GM19238 (cell line): ENCODE data around the gene MID1.

Experiments used
- DNase-seq: peaks from one replicate; pipeline ENCODE4 v3.0.0; 2011; ENCODE audit warnings: low spot score; ENCODE audit not compliant: insufficient read length

MID1 gene

DNA sequence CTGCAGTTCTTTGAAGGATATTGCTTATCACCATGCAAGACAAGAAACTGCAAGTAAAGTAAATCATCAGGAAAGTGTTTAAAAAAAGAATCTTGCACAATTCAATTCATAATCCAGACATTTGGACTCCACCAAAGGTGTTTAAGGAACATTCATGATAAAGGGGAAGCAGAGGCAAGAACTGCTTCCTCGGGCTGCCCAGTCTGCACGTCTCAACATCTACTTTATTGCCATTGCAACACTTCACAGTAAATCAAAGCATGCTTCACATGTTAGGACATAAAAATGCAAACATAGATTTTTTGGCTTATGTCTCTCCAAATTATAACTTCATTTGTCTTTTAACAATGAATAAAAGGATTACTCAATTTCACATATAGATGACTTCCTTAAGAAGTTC lies 42.5 kb downstream of the MID1 start:
- no peak for DNase-seq

DNA sequence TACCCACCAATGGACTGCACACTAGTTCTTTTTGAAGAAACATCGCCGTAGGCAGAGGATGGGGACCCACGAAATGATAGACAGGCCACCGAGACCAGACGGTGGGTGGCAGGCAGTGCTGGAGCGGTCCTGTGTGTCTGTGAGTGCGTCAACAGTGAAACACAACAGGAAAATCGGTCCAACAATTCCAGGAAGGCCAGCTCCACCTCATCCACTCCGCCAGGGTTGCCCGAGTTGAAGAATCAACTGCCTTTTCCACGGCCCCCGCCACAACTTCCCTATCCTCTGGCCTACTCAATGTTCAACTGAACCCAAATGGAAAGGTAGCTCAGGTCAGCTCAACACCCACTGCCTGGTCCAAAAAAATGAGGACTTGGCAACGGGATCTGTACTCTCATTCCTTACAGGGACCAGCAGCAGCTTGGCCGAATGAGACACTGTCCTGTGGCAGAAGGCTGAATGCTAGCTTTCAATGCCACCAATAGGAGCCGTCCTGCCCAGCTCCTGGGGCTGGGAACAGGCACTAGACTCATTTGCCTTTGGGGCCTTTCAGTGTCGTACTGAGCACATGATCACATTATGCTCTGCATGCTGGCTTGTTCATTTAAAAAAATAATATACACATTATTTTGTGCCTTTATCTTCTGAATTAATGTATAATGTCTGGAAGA lies 43.5 kb downstream of the MID1 start:
- DNase-seq = no peak

DNA sequence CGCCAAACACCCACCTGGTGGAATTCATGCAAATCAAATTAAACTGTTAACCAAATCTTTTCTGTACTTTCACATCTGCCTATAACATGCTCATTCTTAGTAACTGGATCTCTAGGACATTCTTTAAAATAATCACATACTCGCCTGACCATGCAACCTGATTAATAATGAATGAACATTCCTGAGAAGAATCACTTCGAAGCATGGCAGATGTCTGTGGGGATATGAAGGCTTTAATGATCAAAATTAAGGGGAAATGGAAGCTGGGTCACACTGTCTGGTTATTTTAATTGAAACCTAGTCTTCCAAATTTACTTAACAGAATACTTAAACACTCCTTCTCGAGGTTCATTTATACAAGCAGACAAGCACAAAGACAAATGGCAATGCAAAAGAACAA lies 44.2 kb downstream of the MID1 start:
- no peak for DNase-seq

DNA sequence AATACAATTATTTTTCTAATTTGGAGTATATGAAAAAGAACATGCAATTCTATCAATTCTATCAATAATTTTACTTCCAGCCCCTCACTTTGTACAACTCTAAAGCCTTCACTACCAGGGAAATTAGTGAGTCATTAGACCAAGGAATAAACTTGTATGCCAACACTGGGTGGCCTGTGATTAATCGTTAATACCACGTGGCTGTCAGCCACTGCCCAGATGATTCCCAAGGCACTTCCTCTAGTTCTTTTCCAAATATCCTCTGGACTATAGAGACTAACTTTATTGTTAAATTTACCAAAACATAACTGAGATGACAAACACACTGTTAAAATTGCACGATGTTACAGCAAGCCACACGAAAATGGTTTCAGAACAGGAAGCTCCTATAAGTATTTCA lies 45.7 kb downstream of the MID1 start:
- DNase-seq = no peak

DNA sequence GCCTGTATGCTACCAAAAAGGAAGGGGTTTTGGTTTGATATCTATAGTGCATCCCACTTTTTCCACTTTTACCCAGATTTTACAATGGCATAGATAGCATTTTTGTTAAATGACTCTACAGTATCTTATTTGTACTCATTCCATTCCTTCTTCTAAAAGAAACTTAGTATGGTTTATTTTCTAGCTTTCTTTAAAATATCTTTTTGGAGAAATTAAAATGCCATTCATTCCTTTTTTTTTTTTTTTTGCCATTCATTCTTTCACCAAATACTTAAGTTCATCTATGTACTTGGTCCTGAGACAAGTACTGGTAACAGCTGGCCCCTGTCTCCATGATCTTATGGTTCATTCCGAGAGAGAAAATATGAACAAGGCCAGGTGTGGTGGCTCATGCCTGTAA lies 49.1 kb downstream of the MID1 start:
- no peak for DNase-seq

DNA sequence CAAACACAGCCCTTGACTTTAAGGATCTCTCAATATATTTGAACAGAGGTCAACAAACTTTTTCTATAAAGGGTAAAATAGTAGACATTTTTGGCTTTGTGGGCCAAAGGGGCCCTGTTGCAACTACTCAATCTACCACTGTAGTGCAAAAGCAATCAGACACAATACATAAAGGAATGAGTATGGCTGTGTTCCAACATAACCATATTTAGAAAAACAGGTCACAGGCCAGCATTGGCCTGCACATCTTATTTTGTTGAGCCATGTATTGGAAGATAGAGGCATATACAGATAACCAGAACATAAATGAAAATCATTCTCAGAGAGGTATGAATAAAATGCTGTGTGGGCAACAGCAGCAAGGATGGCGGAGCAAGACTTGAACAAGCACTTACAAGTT lies 49.8 kb downstream of the MID1 start:
- no peak for DNase-seq

DNA sequence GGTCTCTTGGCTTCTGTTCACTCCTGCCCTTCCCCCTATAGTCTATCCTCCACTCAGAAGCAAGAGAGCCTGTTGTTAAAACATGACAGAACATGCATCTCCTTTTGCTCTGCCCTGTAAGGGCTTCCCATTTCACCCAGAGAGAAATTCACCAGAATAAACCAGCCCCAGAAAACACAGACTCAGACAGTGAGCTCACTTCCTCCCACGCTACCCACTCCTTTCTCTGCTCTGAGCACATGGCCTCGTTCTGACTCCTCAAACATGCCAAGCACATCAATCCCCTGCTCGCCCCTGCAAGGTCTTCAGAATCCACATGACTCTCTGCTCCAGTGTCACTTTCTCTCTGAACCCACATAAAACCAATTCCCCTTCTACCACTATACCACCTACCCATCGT lies 50.4 kb downstream of the MID1 start:
- DNase-seq = no peak

DNA sequence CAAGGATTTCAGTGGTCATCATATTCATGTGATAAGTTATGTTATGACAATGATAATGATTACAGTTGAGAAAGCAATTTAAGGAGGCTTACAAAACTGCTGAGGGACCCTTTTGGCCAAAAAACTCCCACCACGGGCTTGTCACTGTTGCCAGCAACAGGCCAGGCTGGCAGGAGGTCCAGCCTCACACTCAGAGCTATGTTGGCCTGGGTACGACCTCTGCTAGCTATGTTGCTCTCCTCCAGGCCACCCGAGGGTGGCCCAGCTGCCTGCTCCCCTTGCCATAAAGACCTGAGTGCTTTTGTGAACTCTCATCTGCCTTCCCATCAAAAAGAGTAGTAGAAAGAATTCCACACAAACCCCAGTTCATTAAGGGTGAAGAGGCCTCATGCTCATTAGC lies 52.0 kb downstream of the MID1 start:
- DNase-seq = no peak

DNA sequence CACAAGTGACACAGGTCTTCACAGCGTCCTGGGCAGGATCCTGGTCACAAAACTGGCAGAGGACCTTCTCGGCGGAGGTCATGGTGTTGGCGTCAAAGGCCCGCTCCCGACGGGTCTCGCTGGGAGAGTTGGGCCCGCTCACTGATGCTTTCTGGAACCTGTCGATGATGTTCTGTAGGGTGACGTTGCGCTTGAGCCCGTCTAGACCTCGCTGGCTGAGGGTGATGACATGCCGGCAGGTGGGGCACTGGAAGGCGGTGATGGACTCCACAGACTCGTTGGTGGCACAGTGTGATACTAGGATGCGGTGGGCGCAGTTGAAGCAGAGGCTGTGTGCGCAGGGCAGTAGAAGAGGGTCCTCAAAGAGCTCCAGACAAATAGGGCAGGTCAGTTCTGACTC lies 53.2 kb downstream of the MID1 start:
- no peak for DNase-seq

DNA sequence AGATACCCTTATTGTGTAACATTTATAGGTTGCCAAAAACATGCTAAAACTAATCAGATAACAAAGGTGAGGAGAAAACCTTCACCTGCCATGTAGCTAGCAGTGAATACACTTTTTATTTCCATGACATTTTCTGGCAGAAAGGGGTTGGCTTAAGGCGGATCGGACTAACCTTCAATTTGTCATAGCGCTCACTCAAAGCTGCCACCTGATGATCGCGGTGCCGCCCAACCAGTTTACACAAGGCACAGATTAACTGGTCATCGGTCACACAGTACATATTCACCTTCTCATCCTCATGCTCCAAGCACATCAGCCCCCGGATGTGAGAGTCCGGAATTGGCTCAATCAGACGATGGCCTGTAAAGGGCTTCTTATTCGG lies 53.7 kb downstream of the MID1 start:
- no peak for DNase-seq

DNA sequence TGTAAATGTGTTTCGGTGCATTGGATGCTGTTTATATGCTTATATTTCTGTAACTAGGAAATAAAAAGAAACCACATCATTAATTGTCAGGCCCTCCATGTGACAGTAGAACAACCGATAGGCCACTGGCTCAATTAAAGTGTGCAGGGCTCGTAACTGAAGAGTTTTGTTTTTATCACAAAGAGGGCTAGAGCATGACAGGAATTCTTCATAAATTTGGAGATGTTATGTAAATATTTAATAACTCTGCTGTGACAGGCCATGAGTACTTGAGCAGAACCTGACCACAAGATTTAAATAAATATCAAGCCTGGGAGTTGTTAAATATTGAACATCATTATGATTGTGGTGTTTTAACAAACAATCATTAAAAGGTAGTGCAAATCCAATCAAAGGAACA lies 55.9 kb downstream of the MID1 start:
- no peak for DNase-seq

DNA sequence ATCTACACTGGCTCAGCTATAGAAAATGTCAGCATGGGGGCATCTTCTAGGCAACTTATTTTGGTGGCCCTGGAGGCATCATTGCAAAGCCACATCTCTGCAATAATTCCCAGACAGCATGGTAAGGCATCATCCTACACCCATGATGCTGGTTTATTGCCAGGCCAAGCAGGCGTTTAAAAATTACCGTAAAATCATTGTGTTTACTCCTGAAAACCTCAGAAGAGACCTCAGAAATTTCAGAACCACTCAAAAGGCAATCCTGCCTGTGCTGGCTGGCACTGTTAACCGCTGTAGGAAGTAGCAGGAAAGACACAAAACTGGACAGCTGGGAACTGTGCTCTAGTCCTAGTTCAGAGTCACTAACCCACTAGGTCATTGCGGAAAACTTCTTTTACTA lies 63.2 kb downstream of the MID1 start:
- no peak for DNase-seq

DNA sequence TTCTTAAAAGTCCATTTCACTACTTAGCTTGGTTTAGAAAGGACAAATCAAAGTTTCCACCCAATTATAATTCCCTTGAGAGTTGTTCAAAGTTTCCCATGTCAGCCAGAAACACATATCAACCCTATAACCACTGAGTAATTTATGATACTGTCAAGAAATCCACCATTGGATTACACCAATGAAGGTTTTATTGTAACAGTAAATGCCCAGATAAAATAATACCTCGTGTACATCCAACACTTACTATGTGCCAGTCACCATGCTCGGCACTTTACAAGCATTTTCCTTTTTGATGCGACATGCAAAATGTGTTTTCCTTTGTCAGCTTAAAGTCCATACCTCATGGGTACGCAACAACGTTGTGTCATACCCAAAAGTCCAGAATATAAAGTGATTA lies 64.0 kb downstream of the MID1 start:
- DNase-seq = no peak

DNA sequence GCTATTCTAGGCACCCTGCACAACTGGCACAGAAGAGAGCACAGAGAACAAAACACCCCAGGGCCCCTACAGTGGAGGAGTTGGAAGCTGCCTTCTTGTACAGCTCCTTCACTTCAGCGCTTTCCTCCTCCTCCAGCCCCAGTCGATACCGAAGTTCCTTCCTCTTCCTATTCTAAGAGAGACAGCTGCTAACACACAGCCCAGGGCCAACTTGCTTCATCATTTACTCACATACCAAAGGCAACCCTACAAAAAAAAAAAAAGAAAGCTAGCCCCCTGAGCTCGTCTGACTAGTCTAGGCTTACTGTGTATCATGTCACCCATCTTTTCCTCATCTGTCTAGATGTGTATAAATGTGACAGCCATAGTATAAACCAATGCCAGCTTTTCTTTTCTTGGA lies 64.5 kb downstream of the MID1 start:
- no peak for DNase-seq

DNA sequence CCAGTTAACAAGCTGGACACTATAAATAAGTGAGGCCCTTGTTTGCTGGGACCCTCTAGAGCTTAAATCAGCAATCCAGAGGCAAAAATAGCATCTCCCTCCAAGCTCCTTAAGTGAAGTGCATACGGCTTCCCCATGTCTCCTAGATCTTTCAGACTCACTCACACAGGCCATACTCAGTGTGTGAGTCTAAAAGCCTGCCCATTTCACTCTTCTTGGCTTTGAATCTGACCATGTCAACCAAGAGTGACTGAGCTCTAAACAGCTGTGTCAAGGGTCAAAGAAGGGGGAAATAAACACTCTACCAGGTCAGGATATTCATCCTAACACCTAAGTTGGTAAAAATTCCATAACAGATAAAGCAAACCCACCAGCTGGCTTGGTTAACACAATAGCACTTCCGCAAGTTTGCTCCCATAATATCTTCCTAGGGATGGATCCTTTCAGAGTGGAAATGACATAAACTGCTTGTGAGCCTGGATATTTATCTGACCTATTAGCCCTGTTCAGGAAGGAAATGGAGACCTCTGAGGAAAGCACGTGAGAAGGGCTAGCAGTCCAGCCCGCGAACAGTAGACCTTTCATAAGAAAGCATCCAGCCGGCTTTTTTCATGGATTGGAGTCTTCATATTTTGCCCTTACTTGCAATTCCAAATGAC lies 65.6 kb downstream of the MID1 start:
- DNase-seq = no peak

DNA sequence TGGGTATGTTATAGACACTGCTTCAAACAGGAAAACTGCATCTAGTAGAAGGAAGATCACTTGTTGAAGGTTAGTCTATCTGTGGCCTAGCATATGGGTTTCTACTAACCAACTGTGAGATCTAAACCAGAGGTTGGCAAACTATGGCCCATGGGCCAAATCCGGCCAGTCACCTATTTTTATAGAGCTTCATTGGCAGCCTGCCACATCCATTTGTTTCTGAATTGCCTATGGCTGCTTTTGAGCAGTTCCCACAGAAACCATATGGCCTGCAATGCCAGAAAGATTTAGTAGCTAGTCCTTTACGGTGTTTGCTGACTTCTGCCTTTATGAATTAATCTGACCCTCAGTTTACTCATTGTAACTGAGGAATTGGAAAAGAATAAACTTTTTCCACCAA lies 71.1 kb downstream of the MID1 start:
- DNase-seq = no peak

DNA sequence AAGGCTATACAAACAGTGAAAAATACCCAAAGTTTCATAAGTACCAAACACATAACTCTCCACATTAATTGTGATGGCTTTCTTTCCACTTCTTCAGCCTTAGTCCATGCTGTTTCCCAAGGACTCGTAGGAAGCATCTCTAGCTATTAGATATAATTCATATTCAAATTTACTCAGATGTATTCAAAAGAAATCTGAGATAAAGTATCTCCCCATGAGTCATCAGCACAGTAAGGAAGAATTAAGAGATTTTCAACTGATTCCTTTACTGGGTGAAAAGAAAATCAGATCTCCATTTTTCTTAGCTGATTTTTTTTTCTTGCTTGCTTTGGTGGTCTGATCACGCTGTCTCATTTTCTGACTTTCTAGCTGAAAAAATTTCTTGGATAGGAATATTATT lies 71.7 kb downstream of the MID1 start:
- DNase-seq = no peak

DNA sequence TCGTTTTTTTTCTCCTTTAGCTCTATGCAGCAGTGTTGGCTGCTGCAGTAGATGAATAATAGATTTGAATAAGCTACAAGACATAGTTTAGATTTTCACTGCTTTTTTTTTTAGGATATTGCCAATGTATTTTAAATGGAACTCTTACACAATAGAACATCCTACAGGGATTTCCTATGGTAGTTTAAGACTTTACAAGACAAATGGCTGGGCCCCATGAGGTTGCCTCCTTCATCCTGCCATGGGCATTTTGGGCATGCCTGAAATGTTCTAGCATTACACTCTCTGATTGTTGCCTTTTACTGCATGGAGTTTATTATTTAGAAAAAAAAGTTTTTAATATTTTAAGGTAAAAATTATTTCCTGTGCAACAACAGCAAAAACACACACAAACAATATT lies 74.5 kb downstream of the MID1 start:
- DNase-seq = no peak

DNA sequence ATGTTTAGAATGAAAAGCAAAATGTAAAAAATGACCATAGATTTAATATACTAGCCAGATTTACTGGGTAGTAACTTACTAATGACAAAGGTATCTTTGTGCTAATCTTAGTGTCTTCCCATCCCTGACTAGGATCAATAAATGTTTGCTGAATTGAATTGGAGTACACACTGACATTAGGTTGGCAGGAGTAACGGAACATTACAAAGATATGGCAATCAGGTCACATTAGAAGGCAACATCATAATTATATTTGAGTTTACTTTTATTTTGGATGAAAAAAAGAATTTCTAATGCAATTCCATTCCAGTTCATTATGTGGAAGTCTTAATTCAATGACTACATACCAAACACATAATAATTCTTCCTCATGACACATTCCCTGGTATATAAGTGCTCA lies 77.8 kb downstream of the MID1 start:
- DNase-seq = no peak

DNA sequence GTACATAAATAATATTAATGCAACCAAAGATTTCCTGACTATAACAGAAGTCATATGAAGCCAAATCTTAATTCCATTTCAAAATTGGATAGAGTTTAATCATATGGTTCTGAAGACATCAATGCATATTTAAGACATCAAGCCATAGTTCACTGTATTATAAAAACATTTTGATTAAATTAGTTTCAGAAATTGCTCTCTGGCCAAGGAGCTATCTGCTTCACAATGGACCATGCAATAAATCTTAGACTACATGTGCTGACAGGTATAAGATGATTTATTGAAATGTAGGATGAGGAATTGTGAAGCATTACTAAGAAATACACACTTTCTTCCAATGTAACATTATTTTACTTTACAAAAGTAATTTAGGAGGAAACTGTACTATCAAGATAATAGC lies 81.6 kb downstream of the MID1 start:
- no peak for DNase-seq

DNA sequence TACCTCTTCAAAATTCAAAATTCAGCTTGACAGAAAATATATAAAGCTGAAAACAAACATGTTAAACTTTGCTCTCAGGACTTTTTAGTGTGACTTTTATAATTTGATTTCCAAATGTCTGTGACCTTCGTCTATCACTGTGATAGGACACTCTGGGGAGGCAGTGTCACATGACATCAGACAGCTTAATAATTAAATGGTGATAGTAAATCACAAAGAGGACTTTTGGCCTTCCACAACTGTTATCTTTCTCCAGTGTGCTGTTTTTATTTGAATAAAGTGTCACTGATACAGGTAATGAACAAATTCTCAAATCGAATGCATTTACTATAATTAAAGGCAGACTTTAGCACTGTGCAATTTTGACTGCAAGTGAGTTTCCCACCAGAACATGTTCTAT lies 83.1 kb downstream of the MID1 start:
- no peak for DNase-seq

DNA sequence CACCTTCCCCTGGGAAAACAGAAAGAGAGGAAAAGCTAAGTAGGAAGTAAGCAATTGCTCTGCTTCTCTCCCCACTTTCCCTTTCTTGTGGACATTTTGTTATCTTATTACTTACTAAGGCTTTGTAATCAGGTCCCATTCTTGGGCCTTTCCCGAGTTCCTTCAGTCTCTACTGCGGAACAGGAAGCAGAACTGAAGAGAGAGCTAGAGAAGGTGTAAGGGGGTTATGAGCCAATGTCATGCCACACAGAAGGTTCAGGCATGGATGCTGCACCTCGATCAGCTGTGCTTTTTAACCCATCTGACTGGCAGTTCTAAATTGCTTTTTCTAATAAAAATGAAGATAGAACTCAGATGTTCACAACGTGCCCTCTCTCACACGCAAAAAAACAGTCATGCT lies 83.6 kb downstream of the MID1 start:
- DNase-seq = no peak

DNA sequence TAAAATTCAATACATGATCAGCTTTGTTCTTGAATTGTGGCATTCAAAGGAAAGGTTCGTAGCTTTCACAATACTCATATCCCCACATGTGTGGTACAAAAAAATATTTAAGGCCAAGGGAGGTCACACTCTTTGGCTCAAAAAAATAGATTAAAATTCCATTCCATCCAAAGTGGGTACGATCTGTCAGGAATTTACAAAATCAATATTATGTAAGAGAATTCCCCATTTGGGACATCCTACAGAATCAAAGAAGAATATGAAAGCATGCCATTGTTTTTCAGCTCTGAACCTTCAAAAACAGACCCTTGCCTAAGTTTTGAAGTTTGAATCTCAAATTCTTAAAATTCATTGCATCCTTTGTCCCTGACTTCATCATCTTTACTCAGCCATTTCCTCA lies 85.8 kb downstream of the MID1 start:
- no peak for DNase-seq
